Measurements from ENCODE around the gene FAM83E.

GRCh38 chr19:48603001-48603400 is 11.9 kb downstream of the FAM83E start:
- TF ChIP-seq CTCF (conservative IDR thresholded peaks at IDR 0.05; ENCODE audit: low read length) (no peak), EZH2phosphoT487 (IDR thresholded peaks at IDR 0.05; ENCODE audit: borderline replicate concordance) (no peak)
